ENCODE measurements around the gene MEOX2. TPM values are rescaled to one million over a fixed set of nuclear protein-coding genes. Genes with fewer than 3 reads are reported as not detected.

Gene MEOX2
- polyA plus RNA-seq, 1 donor (not counting 4 experiments of a cell fraction or from before 2014, with no cell fraction given) = not detected

- Histone ChIP-seq H3K4me2 (ENCODE audit: control insufficient read depth, extremely low read depth, insufficient read depth, low read depth, low read length) (no peak overlapping the region), H3K27me3 (ENCODE audit: control insufficient read depth, extremely low read depth, insufficient read depth, low read length) (no peaks in the 10 kb centered on the region), H4K20me1 (ENCODE audit: control insufficient read depth, extremely low read depth, insufficient read depth, low read length) (no peaks in the 10 kb centered on the region), H3K9me3 (ENCODE audit: control insufficient read depth, low read depth, low read length) (no peaks in the 10 kb centered on the region), H3K79me2 (ENCODE audit: control insufficient read depth, insufficient read depth, low read length) (no peaks in the 10 kb centered on the region), H3K27ac (ENCODE audit: control insufficient read depth, insufficient read depth, low read length) (no peak overlapping the region), H3K9ac (ENCODE audit: control insufficient read depth, extremely low read depth, insufficient read depth, low read length) (no peak overlapping the region), H3K4me1 (ENCODE audit: control insufficient read depth, extremely low read depth, insufficient read depth, low read length) (no peaks in the 10 kb centered on the region), H3K36me3 (ENCODE audit: control insufficient read depth in 2 of 2, extremely low read depth in 1 of 2, insufficient read depth in 2 of 2, low read length in 2 of 2) (no peaks in the 10 kb centered on the region), H3K4me3 (ENCODE audit: control insufficient read depth in 2 of 3, extremely low read depth in 1 of 3, insufficient read depth in 2 of 3, low read depth in 1 of 3, low read length in 3 of 3) (no peak overlapping the region), H2AFZ (ENCODE audit: control insufficient read depth, low read length) (no peak overlapping the region), H3K9me1 (ENCODE audit: control insufficient read depth, extremely low read depth, insufficient read depth, low read length) (no peaks in the 10 kb centered on the region)
- DNase-seq (ENCODE audit: low read depth, low spot score) = no peak
- no peak for TF ChIP-seq EZH2 (IDR thresholded peaks at IDR 0.05; ENCODE audit: low read length)
- TF ChIP-seq, protein P1, sequence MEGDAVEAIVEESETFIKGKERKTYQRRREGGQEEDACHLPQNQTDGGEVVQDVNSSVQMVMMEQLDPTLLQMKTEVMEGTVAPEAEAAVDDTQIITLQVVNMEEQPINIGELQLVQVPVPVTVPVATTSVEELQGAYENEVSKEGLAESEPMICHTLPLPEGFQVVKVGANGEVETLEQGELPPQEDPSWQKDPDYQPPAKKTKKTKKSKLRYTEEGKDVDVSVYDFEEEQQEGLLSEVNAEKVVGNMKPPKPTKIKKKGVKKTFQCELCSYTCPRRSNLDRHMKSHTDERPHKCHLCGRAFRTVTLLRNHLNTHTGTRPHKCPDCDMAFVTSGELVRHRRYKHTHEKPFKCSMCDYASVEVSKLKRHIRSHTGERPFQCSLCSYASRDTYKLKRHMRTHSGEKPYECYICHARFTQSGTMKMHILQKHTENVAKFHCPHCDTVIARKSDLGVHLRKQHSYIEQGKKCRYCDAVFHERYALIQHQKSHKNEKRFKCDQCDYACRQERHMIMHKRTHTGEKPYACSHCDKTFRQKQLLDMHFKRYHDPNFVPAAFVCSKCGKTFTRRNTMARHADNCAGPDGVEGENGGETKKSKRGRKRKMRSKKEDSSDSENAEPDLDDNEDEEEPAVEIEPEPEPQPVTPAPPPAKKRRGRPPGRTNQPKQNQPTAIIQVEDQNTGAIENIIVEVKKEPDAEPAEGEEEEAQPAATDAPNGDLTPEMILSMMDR (optimal IDR thresholded peaks at IDR 0.05 in 1 of 3, IDR thresholded peaks at IDR 0.05 in 1 of 3, conservative IDR thresholded peaks at IDR 0.05 in 1 of 3; ENCODE audit: extremely low read depth in 1 of 3, insufficient read depth in 2 of 3, low read length in 3 of 3) = no peak
- no peak for FAIRE-seq
- dilution Hi-C loops (cut with MboI; ENCODE audit: extremely low pct_ligation_motif_present, low sequenced_read_pairs) = no loop called here
Measured at GRCh38 chr7:15612205-15612604, 74.3 kb downstream of the MEOX2 start.

DNA sequence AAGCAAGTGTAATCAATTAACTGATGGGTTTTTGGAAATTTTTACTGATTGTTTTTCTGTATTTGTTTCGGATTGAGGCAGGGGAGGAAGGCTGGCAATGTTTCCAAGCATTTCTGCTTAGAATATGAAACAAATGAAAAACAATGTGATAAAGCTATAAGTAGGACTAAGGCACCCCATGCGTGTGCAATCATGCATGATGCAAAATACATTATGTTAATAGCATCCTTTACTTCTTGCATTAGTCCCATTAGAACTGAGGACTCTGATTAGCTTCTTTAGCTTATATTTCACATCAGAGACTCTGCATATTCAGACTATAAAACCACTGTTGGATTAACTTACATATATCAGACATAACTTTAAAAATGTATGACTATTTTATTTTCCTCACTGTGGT is 76.0 kb downstream of the MEOX2 start:
- Histone ChIP-seq H3K27me3 (ENCODE audit: control insufficient read depth, extremely low read depth, insufficient read depth, low read length) (no peaks in the 10 kb centered on the region), H3K4me2 (ENCODE audit: control insufficient read depth, extremely low read depth, insufficient read depth, low read depth, low read length) (no peak overlapping the region)
- dilution Hi-C loops (cut with MboI; ENCODE audit: extremely low pct_ligation_motif_present, low sequenced_read_pairs) = no loop called here

DNA sequence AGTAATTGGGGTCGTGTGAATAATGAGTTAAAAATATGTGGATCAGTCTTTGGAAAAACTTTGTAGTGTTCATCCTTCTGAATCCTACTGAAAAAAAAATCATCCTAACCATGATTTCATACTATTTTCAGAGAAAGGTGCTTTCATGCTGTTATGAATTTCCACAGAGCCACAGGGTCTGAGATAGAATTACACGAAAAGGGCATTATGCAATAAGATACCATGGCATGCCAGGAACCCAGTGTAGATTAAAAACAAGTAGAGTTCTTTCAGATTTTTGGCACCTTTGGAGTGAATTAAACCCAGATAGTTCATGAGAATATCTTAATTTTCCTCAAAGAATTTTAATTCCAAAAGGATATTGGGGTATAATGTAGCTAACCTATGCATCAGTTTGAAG is 77.2 kb downstream of the MEOX2 start:
- H3K36me3 ChIP-seq (ENCODE audit: control insufficient read depth in 2 of 2, extremely low read depth in 1 of 2, insufficient read depth in 2 of 2, low read length in 2 of 2) = no peaks in the 10 kb centered on the region

More for the DNA sequence above, 76.0 kb downstream of the MEOX2 start:
- Histone ChIP-seq H3K9ac (ENCODE audit: control insufficient read depth, extremely low read depth, insufficient read depth, low read length) (no peak overlapping the region), H3K36me3 (ENCODE audit: control insufficient read depth in 2 of 2, extremely low read depth in 1 of 2, insufficient read depth in 2 of 2, low read length in 2 of 2) (no peaks in the 10 kb centered on the region), H3K9me3 (ENCODE audit: control insufficient read depth, low read depth, low read length) (no peaks in the 10 kb centered on the region), H3K4me1 (ENCODE audit: control insufficient read depth, extremely low read depth, insufficient read depth, low read length) (no peaks in the 10 kb centered on the region), H3K9me1 (ENCODE audit: control insufficient read depth, extremely low read depth, insufficient read depth, low read length) (no peaks in the 10 kb centered on the region), H2AFZ (ENCODE audit: control insufficient read depth, low read length) (no peak overlapping the region), H3K79me2 (ENCODE audit: control insufficient read depth, insufficient read depth, low read length) (no peaks in the 10 kb centered on the region), H3K4me3 (ENCODE audit: control insufficient read depth in 2 of 3, extremely low read depth in 1 of 3, insufficient read depth in 2 of 3, low read depth in 1 of 3, low read length in 3 of 3) (no peak overlapping the region), H3K27ac (ENCODE audit: control insufficient read depth, insufficient read depth, low read length) (no peak overlapping the region), H4K20me1 (ENCODE audit: control insufficient read depth, extremely low read depth, insufficient read depth, low read length) (no peaks in the 10 kb centered on the region)
- TF ChIP-seq EZH2 (IDR thresholded peaks at IDR 0.05; ENCODE audit: low read length) = no peak
- no peak for FAIRE-seq
- no peak for DNase-seq (ENCODE audit: low read depth, low spot score)

More for the DNA sequence above, 77.2 kb downstream of the MEOX2 start:
- no peaks in the 10 kb centered on the region for H3K79me2 ChIP-seq (ENCODE audit: control insufficient read depth, insufficient read depth, low read length)
- dilution Hi-C loops (cut with MboI; ENCODE audit: extremely low pct_ligation_motif_present, low sequenced_read_pairs) = no loop called here
- H2AFZ ChIP-seq (ENCODE audit: control insufficient read depth, low read length) = no peak overlapping the region
- H3K27me3 ChIP-seq (ENCODE audit: control insufficient read depth, extremely low read depth, insufficient read depth, low read length) = no peaks in the 10 kb centered on the region
- H3K9me3 ChIP-seq (ENCODE audit: control insufficient read depth, low read depth, low read length) = no peaks in the 10 kb centered on the region
- no peak overlapping the region for H3K4me3 ChIP-seq (ENCODE audit: control insufficient read depth in 2 of 3, extremely low read depth in 1 of 3, insufficient read depth in 2 of 3, low read depth in 1 of 3, low read length in 3 of 3)
- FAIRE-seq (no peak), DNase-seq (ENCODE audit: low read depth, low spot score) (no peak)
- H3K4me1 ChIP-seq (ENCODE audit: control insufficient read depth, extremely low read depth, insufficient read depth, low read length) = no peaks in the 10 kb centered on the region
- no peak overlapping the region for H3K9ac ChIP-seq (ENCODE audit: control insufficient read depth, extremely low read depth, insufficient read depth, low read length)
- no peaks in the 10 kb centered on the region for H4K20me1 ChIP-seq (ENCODE audit: control insufficient read depth, extremely low read depth, insufficient read depth, low read length)
- H3K9me1 ChIP-seq (ENCODE audit: control insufficient read depth, extremely low read depth, insufficient read depth, low read length) = no peaks in the 10 kb centered on the region
- no peak overlapping the region for H3K4me2 ChIP-seq (ENCODE audit: control insufficient read depth, extremely low read depth, insufficient read depth, low read depth, low read length)
- TF ChIP-seq, protein P1 (optimal IDR thresholded peaks at IDR 0.05 in 1 of 3, IDR thresholded peaks at IDR 0.05 in 1 of 3, conservative IDR thresholded peaks at IDR 0.05 in 1 of 3; ENCODE audit: extremely low read depth in 1 of 3, insufficient read depth in 2 of 3, low read length in 3 of 3) = no peak
- no peak for TF ChIP-seq EZH2 (IDR thresholded peaks at IDR 0.05; ENCODE audit: low read length)
- H3K27ac ChIP-seq (ENCODE audit: control insufficient read depth, insufficient read depth, low read length) = no peak overlapping the region
